Esophagus squamous epithelium (tissue), 5 donors: ENCODE data around the gene JPH3. TPM values are rescaled to one million over a fixed set of nuclear protein-coding genes. Genes with fewer than 3 reads are reported as not detected.

Experiments used
- DNase-seq: peaks from one replicate; lab custom pipeline; 2025; lab: John Stamatoyannopoulos, UW
- H3K27ac ChIP-seq, 4 donors: fragments of 200-600 bp; sonication (generic); one replicate each; pipeline ENCODE4 v1.5.1; 2016 to 2019; ENCODE audit warnings: mild to moderate bottlenecking in 1 of 4
- H3K27me3 ChIP-seq, 4 donors: fragments of 200-600 bp; sonication (generic); 1 replicate in 3 of 4; 2 replicates in 1 of 4; pipeline versions ENCODE4 v1.5.1 to v1.6.0; 2017 to 2021; ENCODE audit warnings: antibody characterized with exemption in 1 of 4
- H3K36me3 ChIP-seq, 3 donors: fragments of 200-600 bp; sonication (generic); one replicate each; pipeline ENCODE4 v1.5.1; 2016 to 2019
- H3K4me1 ChIP-seq, 3 donors: fragments of 200-600 bp; sonication (generic); one replicate each; pipeline ENCODE4 v1.5.1; 2017 to 2019
- H3K4me3 ChIP-seq, 4 donors: fragments of 200-600 bp; sonication (generic); 1 replicate in 3 of 4; 2 replicates in 1 of 4; pipeline ENCODE4 v1.5.1; 2016 to 2019; ENCODE audit warnings: mild to moderate bottlenecking in 2 of 4, moderate library complexity in 1 of 4
- H3K9me3 ChIP-seq, 3 donors: fragments of 200-600 bp; sonication (generic); one replicate each; pipeline ENCODE4 v1.5.1; 2016 to 2019
- CTCF ChIP-seq, 6 experiments: fragments of 450-650 bp in 4 of 6; fragments of 200-600 bp in 2 of 6; sonication (generic) in 2 of 6; IDR thresholded peaks; one replicate each; pipeline ENCODE4 v1.5.1; 2016 to 2019; ENCODE audit warnings: antibody characterized with exemption in 6 of 6, mild to moderate bottlenecking in 4 of 6, moderate library complexity in 4 of 6
- POLR2A ChIP-seq, 4 donors: fragments of 450-650 bp; IDR thresholded peaks; one replicate each; pipeline ENCODE4 v1.6.1; 2017; ENCODE audit warnings: antibody characterized with exemption in 4 of 4, mild to moderate bottlenecking in 4 of 4, moderate library complexity in 3 of 4
- WGBS, 2 donors: methylation state at CpG; one replicate each; pipeline ENCODE4 v1.1.5; 2018; 5-methylcytosine and 5-hydroxymethylcytosine counted together
- intact Hi-C: fragments of 100-400 bp; cut with DNase I; formaldehyde crosslinking; loops from one replicate; pipeline ENCODE4 v1.15.0; 2022
- total RNA-seq, 4 donors: library from RNA; depleted of rRNA; stranded (reverse); fragments of >200 nt; gene quantifications; one replicate each; pipeline ENCODE4 v1.1.0, GENCODE V29; 2016
- donor health status: DM: yes; HTN: yes; CAD: no.

The JPH3 gene
- total RNA-seq, 4 donors from 2014 or later = 0.29 to 0.76 (median 0.45) TPM; not detected in 1

GRCh38 chr16:87696726-87697125 lies 94.4 kb downstream of the JPH3 start:
- TF ChIP-seq CTCF (IDR thresholded peaks at IDR 0.05) = no peak
- no peak for TF ChIP-seq POLR2A (IDR thresholded peaks at IDR 0.05)
- Histone ChIP-seq H3K27ac (no peak overlapping the region), H3K36me3 (peaks cover 0 to 47% (median 2%) of the 10 kb centered on the region in 3 donors), H3K4me1 (no peaks in the 10 kb centered on the region), H3K27me3 (no peaks in the 10 kb centered on the region), H3K4me3 (no peak overlapping the region), H3K9me3 (no peaks in the 10 kb centered on the region)
- intact Hi-C loops = no loop called here
- WGBS, 2 donors = 71 to 85% methylated on average over 5 to 17 of the region's 18 CpGs
- no peak for DNase-seq

DNA sequence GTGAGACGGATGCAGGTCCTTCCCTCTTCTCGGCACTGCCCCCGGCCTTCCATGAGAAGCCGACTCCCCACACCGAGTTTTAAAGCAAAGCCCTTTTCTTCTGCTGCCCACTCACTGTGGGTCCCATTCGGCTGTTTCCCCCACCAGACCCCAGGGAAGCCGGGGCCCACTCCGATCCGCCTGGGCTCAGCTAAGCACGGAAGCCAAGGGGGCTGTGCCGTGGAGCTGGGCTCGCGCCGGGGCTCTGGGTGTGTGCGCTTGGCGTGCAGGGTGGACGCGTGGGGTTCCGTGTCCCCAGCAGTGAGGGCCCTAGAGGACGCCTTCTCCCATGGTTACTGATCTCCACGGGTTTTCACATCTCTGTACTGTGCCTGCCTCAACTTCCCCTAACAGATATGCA lies 94.9 kb downstream of the JPH3 start:
- peaks cover 0 to 52% (median 5%) of the 10 kb centered on the region in 3 donors for H3K36me3 ChIP-seq
- H3K4me1 ChIP-seq = peaks cover 0 to 4% (median 0%) of the 10 kb centered on the region in 3 donors
- no peak overlapping the region for H3K27ac ChIP-seq
- TF ChIP-seq POLR2A (IDR thresholded peaks at IDR 0.05) = no peak
- no peak for TF ChIP-seq CTCF (IDR thresholded peaks at IDR 0.05)
- WGBS, 2 donors = 96% methylated on average over 8 of the region's 21 CpGs; no CpG with 5 or more reads in 1 of the 2 donors
- intact Hi-C loops = no loop called here
- no peaks in the 10 kb centered on the region for H3K27me3 ChIP-seq
- no peak overlapping the region for H3K4me3 ChIP-seq
- no peaks in the 10 kb centered on the region for H3K9me3 ChIP-seq
- no peak for DNase-seq

GRCh38 chr16:87697792-87698191 lies 95.5 kb downstream of the JPH3 start:
- TF ChIP-seq CTCF (IDR thresholded peaks at IDR 0.05) (no peak), POLR2A (IDR thresholded peaks at IDR 0.05) (no peak)
- peaks cover 0 to 7% (median 0%) of the 10 kb centered on the region in 3 donors for H3K4me1 ChIP-seq
- WGBS, 2 donors = 84 to 87% methylated on average over 7 to 14 of the region's 14 CpGs
- DNase-seq = no peak
- H3K27ac ChIP-seq = no peak overlapping the region
- H3K9me3 ChIP-seq = no peaks in the 10 kb centered on the region
- no peaks in the 10 kb centered on the region for H3K27me3 ChIP-seq
- peaks cover 0 to 58% (median 5%) of the 10 kb centered on the region in 3 donors for H3K36me3 ChIP-seq
- intact Hi-C loops = no loop called here
- no peak overlapping the region for H3K4me3 ChIP-seq

DNA sequence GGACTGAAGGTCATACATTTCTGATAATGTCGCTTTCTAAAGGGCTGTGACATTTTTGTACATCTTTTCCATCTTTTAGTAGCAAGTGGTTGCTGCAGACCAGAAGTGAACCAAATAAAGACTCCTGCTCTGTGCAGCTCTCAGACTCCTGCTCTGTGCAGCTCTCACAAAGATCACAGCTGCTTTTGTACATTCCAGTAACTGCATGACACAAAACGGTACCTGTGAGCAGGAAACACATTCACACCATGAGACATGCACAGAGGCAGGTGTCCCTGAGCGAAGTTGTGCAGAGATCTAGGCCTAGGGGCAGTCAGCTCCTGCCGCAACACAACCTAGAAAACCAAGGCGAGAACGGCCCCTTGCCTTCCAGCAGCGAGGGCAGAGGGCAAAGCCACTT lies 95.9 kb downstream of the JPH3 start:
- intact Hi-C loops = no loop called here
- DNase-seq = no peak
- no peaks in the 10 kb centered on the region for H3K9me3 ChIP-seq
- TF ChIP-seq POLR2A (IDR thresholded peaks at IDR 0.05) (no peak), CTCF (IDR thresholded peaks at IDR 0.05) (no peak)
- 79 to 93% methylated on average over 1 to 5 of the region's 7 CpGs for WGBS, 2 donors
- no peak overlapping the region for H3K4me3 ChIP-seq
- no peak overlapping the region for H3K27ac ChIP-seq
- H3K27me3 ChIP-seq = no peaks in the 10 kb centered on the region
- H3K4me1 ChIP-seq = peaks cover 0 to 12% (median 0%) of the 10 kb centered on the region in 3 donors
- H3K36me3 ChIP-seq = peaks cover 0 to 62% (median 5%) of the 10 kb centered on the region in 3 donors

GRCh38 chr16:87698676-87699199 lies 96.4 kb downstream of the JPH3 start:
- no peak overlapping the region for H3K4me3 ChIP-seq
- DNase-seq = no peak
- H3K27ac ChIP-seq = no peak overlapping the region
- H3K9me3 ChIP-seq = no peaks in the 10 kb centered on the region
- H3K36me3 ChIP-seq = peaks cover 0 to 67% (median 5%) of the 10 kb centered on the region in 3 donors
- intact Hi-C loops = no loop called here
- no peaks in the 10 kb centered on the region for H3K27me3 ChIP-seq
- H3K4me1 ChIP-seq = peaks cover 0 to 12% (median 0%) of the 10 kb centered on the region in 3 donors
- WGBS, 2 donors = 80 to 92% methylated on average over 1 to 2 of the region's 20 CpGs
- TF ChIP-seq CTCF (IDR thresholded peaks at IDR 0.05) = no peak
- no peak for TF ChIP-seq POLR2A (IDR thresholded peaks at IDR 0.05)
